KMS-11 (cell line): Measurements from ENCODE around the gene RUFY1.

Experiments
- H2AFZ ChIP-seq: fragments of 200-600 bp; sonication (generic); 2 replicates; pipeline ENCODE4 v1.6.1; 2016; ENCODE audit warnings: antibody characterized with exemption, mixed run types, low read depth
- H3K27ac ChIP-seq: fragments of 200-600 bp; sonication (generic); 2 replicates; pipeline ENCODE4 v1.6.1; 2016; ENCODE audit warnings: mild to moderate bottlenecking, mixed run types
- H3K27me3 ChIP-seq: fragments of 200-600 bp; sonication (generic); 2 replicates; pipeline ENCODE4 v1.6.1; 2017; ENCODE audit warnings: mild to moderate bottlenecking, low read depth, mixed run types, moderate library complexity; ENCODE audit not compliant: insufficient read depth
- H3K36me3 ChIP-seq: fragments of 200-600 bp; sonication (generic); 2 replicates; pipeline ENCODE4 v1.6.1; 2017; ENCODE audit warnings: mild to moderate bottlenecking, mixed run types; ENCODE audit not compliant: insufficient read depth
- H3K4me1 ChIP-seq: fragments of 200-600 bp; sonication (generic); 2 replicates; pipeline ENCODE4 v1.6.1; 2016; ENCODE audit warnings: mild to moderate bottlenecking, low read depth, mixed run types; ENCODE audit not compliant: poor library complexity, severe bottlenecking
- H3K4me2 ChIP-seq: fragments of 200-600 bp; sonication (generic); 2 replicates; pipeline ENCODE4 v1.7.0; 2016; ENCODE audit warnings: mild to moderate bottlenecking, mixed run types
- H3K4me3 ChIP-seq: fragments of 200-600 bp; sonication (generic); IDR thresholded peaks from 2 replicates; pipeline ENCODE4 v1.6.1; 2017; ENCODE audit warnings: low read depth, low read length, mixed read lengths; ENCODE audit not compliant: insufficient read depth
- H3K79me2 ChIP-seq: fragments of 200-600 bp; sonication (generic); 2 replicates; pipeline ENCODE4 v1.6.1; 2016; ENCODE audit warnings: low read depth, mixed run types; ENCODE audit not compliant: insufficient read depth
- H3K9ac ChIP-seq: fragments of 200-600 bp; sonication (generic); 2 replicates; pipeline ENCODE4 v1.6.1; 2016; ENCODE audit warnings: mild to moderate bottlenecking, mixed run types
- H4K20me1 ChIP-seq: fragments of 200-600 bp; sonication (generic); 2 replicates; pipeline ENCODE4 v1.6.1; 2016; ENCODE audit warnings: mild to moderate bottlenecking, mixed run types; ENCODE audit not compliant: insufficient read depth
- CTCF ChIP-seq: fragments of 200-600 bp; sonication (generic); conservative IDR thresholded peaks from 2 replicates; pipeline ENCODE4 v1.6.1; 2017; ENCODE audit warnings: low read depth, mild to moderate bottlenecking, antibody characterized with exemption, low read length, moderate library complexity, mixed read lengths

RUFY1 gene

GRCh38 chr5:179620293-179620692 lies 69.9 kb downstream of the RUFY1 start:
- Histone ChIP-seq H3K79me2 (peaks cover 70% of the 10 kb centered on the region), H3K36me3 (peaks cover 31% of the 10 kb centered on the region; the same call in 1 of the 2 replicates), H3K9ac (no peak overlapping the region; the same call in 1 of the 2 replicates)

GRCh38 chr5:179620703-179621350 lies 70.5 kb downstream of the RUFY1 start:
- no peaks in the 10 kb centered on the region for H3K27me3 ChIP-seq
- peaks cover 40% of the 10 kb centered on the region for H3K4me1 ChIP-seq
- peaks cover 31% of the 10 kb centered on the region; the same call in 1 of the 2 replicates for H3K36me3 ChIP-seq
- TF ChIP-seq CTCF: no peak
- no peak overlapping the region for H2AFZ ChIP-seq
- H3K79me2 ChIP-seq: peaks cover 70% of the 10 kb centered on the region
- peaks cover 49% of the 10 kb centered on the region for H4K20me1 ChIP-seq
- H3K9ac ChIP-seq: peak overlapping the region; percentile 63; the same call in 1 of the 2 replicates
- H3K27ac ChIP-seq: 0 out of 2 replicates have a peak overlapping the region, but pooled peaks have one; percentile 3
- no peak overlapping the region for H3K4me3 ChIP-seq
- peak overlapping the region; percentile 83 for H3K4me2 ChIP-seq

More at GRCh38 chr5:179620293-179620692, 69.9 kb downstream of the RUFY1 start:
- Histone ChIP-seq H4K20me1 (peaks cover 49% of the 10 kb centered on the region), H3K27ac (no peak overlapping the region; the same call in 1 of the 2 replicates), H3K4me2 (peak overlapping the region; percentile 83), H3K4me3 (no peak overlapping the region), H3K4me1 (peaks cover 40% of the 10 kb centered on the region), H3K27me3 (no peaks in the 10 kb centered on the region), H2AFZ (no peak overlapping the region)
- no peak for TF ChIP-seq CTCF

DNA sequence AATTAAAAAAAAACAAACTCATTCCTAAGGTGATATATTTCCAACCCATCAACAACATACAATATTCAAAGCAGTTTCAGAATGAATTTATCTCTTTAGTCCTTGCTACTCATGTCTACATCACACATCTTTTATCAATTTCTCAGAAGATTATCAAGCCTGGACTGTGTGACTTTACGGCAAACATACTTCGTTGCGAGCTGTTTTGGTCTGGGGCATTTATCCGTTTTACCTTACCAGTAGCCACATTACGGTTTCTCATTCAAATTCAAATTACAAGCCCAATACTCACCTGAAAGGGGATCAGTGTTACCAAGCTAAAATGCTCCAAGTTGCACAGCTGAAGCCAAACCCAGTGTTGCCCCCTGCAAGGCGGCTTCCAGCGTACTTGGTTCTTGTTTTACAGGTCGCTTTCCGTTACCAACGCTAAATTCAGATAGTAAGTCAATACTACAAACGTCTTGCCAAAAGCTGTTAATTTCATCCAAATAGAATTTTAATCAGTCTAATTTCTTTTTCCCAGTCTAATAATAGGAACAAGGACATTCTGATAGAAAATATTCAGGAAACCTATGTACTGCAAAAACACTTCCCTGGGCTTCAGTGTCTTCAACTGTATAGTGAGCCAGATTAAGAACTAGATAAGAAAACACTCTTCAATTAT lies 71.3 kb downstream of the RUFY1 start:
- Histone ChIP-seq H3K36me3 (peaks cover 30% of the 10 kb centered on the region; the same call in 1 of the 2 replicates), H3K4me1 (peaks cover 38% of the 10 kb centered on the region), H3K27me3 (no peaks in the 10 kb centered on the region), H3K27ac (peak overlapping the region; percentile 3; the same call in 1 of the 2 replicates), H2AFZ (no peak overlapping the region), H3K79me2 (peaks cover 65% of the 10 kb centered on the region), H4K20me1 (peaks cover 48% of the 10 kb centered on the region), H3K4me2 (peak overlapping the region; percentile 83), H3K9ac (peak overlapping the region; percentile 63; the same call in 1 of the 2 replicates), H3K4me3 (no peak overlapping the region)
- no peak for TF ChIP-seq CTCF

DNA sequence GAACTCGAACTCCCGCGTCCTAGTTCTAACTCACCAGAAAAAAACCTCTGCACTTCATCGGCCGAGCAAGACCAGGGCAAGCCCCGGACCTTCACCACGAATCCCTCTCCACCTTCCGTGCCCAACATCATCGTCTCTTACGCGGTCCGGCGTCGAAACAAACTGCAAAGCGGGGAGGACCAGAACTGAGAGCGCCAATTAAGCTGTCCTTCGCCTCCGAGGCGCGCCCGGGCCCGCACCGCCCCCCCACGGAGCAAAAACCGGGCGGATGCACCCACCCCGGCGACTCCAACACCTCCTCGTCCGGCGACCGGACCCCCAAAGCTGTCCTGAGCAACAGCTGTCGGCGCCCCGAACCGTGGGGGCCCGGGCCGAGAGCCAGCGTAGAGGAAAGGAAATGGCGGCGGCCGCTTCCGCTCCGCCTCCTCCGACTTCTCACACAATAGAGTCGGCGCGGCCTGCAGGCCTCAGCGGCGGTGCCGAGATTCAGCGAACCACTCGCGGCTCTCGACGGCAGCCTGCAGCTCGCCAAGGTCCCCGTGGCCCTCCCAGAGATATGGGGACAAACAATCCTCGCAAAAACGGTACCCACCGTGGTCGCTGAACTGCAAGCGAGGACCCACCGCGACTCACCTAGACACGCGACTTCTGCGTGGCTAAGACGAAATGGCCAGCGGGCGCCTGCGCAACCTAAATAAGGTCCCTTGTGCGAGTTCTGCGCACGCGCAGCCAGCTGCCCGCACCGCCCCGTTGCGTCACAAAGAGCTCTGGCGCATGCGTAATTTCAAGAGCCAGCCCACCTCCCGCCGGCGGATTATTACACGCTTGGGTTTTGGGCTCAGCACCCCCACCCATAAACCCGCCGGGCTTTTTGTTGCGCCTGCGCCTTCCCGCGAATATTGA lies 72.9 kb downstream of the RUFY1 start, which contains the start of gene HNRNPH1:
TSS of gene HNRNPH1 (minus strand) at position 669 of the 903 bp plus-strand sequence. CDS start at position 131, 538 bp downstream.
- Histone ChIP-seq H3K4me2 (peak within 1 kb of the TSS; percentile 83), H3K79me2 (peaks cover 50% of the 10 kb centered on the region), H3K27ac (peak within 1 kb of the TSS; percentile 93), H2AFZ (peak within 1 kb of the TSS; percentile 75), H4K20me1 (peaks cover 36% of the 10 kb centered on the region), H3K9ac (peak within 1 kb of the TSS; percentile 96), H3K27me3 (no peaks in the 10 kb centered on the region), H3K4me3 (no peak within 1 kb of the TSS), H3K4me1 (peaks cover 35% of the 10 kb centered on the region), H3K36me3 (peaks cover 14% of the 10 kb centered on the region; the same call in 1 of the 2 replicates)
- no peak for TF ChIP-seq CTCF
